ENCODE results near the gene PPP4R1. TPM values are rescaled to one million over a fixed set of nuclear protein-coding genes. Genes with fewer than 3 reads are reported as not detected.
A peak's percentile ranks its signal among the peaks of the same experiment; 100 is the strongest.

Gene PPP4R1
- total and polyA plus RNA-seq, 7 donors = 10.3 to 36.1 (median 27.8) TPM

DNA sequence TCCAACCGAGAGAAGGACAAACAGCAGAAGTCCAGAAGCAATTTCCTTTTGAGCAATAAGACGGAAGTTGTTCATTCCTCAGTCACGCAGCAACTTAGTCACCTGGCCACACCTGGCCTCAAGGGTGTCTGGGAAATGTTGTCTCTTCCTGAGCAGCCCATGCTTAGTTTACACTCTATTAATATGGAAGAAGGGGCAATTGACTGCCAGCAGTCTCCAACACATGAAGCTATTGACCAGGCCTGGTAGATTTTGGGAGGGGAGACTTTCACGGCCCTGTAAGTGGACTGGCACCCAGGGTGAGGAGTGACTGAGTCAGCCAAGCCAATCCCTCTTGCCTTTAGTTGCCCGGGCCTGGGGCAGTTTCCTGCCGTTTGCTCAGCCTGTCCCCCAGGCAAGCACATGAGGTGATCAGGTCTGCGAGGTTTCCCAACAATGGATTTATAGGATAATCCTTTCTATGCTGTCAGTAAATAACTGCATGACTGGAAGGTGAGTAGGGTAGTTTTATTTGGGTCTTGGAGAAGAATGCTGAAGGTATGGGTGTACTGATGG is 43.8 kb upstream of the PPP4R1 start:
- WGBS, 3 donors = 89 to 92% (median 91%) methylated on average over 7 of the region's 7 CpGs
- intact Hi-C loops (cut with DNase I) = no loop called here
- Histone ChIP-seq H3K27ac (no peak overlapping the region), H3K36me3 (ENCODE audit: insufficient read depth in 1 of 2, low read depth in 1 of 2) (no peaks in the 10 kb centered on the region), H3K27me3 (ENCODE audit: insufficient read depth in 3 of 3, low read length in 2 of 3) (no peaks in the 10 kb centered on the region), H3K4me3 (no peak overlapping the region), H3K4me1 (no peaks in the 10 kb centered on the region), H3K9me3 (no peaks in the 10 kb centered on the region)
- ATAC-seq = no peak
- DNase-seq = no peak
- TF ChIP-seq, protein P1, sequence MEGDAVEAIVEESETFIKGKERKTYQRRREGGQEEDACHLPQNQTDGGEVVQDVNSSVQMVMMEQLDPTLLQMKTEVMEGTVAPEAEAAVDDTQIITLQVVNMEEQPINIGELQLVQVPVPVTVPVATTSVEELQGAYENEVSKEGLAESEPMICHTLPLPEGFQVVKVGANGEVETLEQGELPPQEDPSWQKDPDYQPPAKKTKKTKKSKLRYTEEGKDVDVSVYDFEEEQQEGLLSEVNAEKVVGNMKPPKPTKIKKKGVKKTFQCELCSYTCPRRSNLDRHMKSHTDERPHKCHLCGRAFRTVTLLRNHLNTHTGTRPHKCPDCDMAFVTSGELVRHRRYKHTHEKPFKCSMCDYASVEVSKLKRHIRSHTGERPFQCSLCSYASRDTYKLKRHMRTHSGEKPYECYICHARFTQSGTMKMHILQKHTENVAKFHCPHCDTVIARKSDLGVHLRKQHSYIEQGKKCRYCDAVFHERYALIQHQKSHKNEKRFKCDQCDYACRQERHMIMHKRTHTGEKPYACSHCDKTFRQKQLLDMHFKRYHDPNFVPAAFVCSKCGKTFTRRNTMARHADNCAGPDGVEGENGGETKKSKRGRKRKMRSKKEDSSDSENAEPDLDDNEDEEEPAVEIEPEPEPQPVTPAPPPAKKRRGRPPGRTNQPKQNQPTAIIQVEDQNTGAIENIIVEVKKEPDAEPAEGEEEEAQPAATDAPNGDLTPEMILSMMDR (IDR thresholded peaks at IDR 0.05) = no peak

DNA sequence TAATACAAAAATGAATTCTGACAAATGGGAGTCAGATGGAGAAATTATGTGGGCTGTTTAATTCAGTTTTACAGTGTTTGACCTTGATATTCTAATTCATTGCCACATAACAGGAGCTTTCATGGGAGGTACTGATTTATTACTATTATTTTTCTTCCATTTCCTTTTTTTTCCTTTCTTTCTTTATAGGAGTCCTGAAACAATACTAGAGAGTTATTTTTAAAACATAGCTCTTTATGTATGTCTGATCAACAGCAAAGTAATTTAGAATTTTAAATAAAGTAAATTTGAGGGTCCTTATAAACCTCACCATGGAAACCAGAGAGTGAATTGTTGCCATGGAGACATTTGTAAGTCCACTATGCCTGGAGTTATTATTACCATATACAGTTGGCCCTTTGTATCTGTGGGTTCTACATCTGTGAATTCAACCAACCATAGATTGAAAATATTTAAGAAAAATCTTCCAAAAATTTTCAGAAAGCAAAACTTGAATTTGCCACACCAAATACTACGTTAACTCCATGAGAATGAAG is 40.9 kb upstream of the PPP4R1 start:
- ATAC-seq = no peak
- H3K27ac ChIP-seq = no peak overlapping the region
- H3K4me1 ChIP-seq = no peaks in the 10 kb centered on the region
- no peak for DNase-seq
- no peaks in the 10 kb centered on the region for H3K27me3 ChIP-seq (ENCODE audit: insufficient read depth in 3 of 3, low read length in 2 of 3)
- TF ChIP-seq, protein P1 (IDR thresholded peaks at IDR 0.05) = no peak
- no peak overlapping the region for H3K4me3 ChIP-seq
- WGBS, 3 donors = 73 to 89% (median 85%) methylated on average over 1 of the region's 1 CpG
- intact Hi-C loops (cut with DNase I) = no loop called here
- no peaks in the 10 kb centered on the region for H3K36me3 ChIP-seq (ENCODE audit: insufficient read depth in 1 of 2, low read depth in 1 of 2)
- H3K9me3 ChIP-seq = no peaks in the 10 kb centered on the region

DNA sequence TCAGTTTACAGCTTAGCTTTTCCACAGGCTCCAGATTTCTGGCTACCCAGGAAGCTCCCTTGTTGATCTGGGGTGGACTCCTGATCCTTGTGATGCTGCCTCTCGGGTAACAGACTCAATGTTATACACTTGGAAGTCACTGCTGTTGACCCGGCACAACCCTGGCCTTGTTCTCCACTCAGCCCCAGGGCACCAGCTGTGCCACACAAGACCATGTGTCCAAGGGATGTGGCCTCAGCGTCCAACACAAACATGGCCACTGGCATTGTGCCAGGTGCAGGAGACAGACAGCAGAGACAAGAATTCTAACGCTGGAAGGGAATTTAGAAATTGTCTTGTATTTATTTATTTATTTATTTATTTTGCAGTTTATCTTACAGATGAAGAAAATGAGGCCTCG is 39.0 kb upstream of the PPP4R1 start:
- H3K4me3 ChIP-seq = no peak overlapping the region
- TF ChIP-seq, protein P1 (IDR thresholded peaks at IDR 0.05) = no peak
- DNase-seq = peak in 1 of 2 donors; percentile 46
- no peaks in the 10 kb centered on the region for H3K27me3 ChIP-seq (ENCODE audit: insufficient read depth in 3 of 3, low read length in 2 of 3)
- H3K36me3 ChIP-seq (ENCODE audit: insufficient read depth in 1 of 2, low read depth in 1 of 2) = no peaks in the 10 kb centered on the region
- 33 to 37% (median 36%) methylated on average over 5 of the region's 5 CpGs for WGBS, 3 donors
- intact Hi-C loops (cut with DNase I) = no loop called here
- H3K4me1 ChIP-seq = no peaks in the 10 kb centered on the region
- no peak overlapping the region for H3K27ac ChIP-seq
- ATAC-seq = no peak
- H3K9me3 ChIP-seq = no peaks in the 10 kb centered on the region

DNA sequence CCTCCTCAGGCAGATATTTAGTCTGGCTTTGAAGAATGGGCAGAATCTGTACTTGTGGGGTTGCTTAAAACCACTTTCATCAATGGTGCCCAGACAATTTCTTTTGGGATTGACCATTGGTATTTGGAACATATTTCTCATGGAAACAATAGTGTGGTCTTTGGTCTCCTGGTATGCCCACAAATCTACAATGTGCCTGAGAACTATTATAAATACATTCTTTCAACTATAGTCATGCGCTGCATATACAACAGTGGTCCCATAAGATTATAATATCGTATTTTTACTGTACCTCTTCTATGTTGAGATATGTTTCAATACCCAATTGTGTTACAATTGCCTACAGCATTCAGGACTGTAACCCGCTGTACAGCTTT is 34.8 kb upstream of the PPP4R1 start:
- H3K27me3 ChIP-seq (ENCODE audit: insufficient read depth in 3 of 3, low read length in 2 of 3) = no peaks in the 10 kb centered on the region
- no peak overlapping the region for H3K4me3 ChIP-seq
- WGBS, 3 donors = 90 to 95% (median 91%) methylated on average over 3 of the region's 3 CpGs
- intact Hi-C loops (cut with DNase I) = no loop called here
- ATAC-seq = no peak
- no peak for DNase-seq
- H3K27ac ChIP-seq = no peak overlapping the region
- no peaks in the 10 kb centered on the region for H3K9me3 ChIP-seq
- TF ChIP-seq, protein P1 (IDR thresholded peaks at IDR 0.05) = no peak
- H3K36me3 ChIP-seq (ENCODE audit: insufficient read depth in 1 of 2, low read depth in 1 of 2) = no peaks in the 10 kb centered on the region
- H3K4me1 ChIP-seq = no peaks in the 10 kb centered on the region

All from psoas muscle (tissue), 8 donors.